ENCODE data around the gene DIP2B.

DNA sequence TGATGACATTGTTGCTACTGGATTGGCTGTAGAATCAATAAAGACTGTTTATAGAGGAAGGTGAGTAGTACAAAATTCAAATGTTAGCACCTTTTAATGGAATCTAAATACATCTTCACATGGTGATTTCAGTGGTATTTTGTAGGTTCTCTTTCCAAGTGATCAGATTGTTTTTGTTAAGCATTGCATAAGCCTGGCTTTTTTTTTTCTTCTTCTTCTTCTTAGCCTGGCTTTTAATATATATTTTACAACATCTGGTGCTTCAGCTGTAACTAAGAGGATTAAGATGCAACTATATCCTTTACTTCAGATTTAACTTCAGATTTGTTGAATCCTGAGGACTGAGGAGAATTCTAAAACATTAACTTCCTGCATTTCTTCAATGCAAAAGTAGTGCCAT, 201.8 kb downstream of the DIP2B start:
- TF ChIP-seq, protein P1, sequence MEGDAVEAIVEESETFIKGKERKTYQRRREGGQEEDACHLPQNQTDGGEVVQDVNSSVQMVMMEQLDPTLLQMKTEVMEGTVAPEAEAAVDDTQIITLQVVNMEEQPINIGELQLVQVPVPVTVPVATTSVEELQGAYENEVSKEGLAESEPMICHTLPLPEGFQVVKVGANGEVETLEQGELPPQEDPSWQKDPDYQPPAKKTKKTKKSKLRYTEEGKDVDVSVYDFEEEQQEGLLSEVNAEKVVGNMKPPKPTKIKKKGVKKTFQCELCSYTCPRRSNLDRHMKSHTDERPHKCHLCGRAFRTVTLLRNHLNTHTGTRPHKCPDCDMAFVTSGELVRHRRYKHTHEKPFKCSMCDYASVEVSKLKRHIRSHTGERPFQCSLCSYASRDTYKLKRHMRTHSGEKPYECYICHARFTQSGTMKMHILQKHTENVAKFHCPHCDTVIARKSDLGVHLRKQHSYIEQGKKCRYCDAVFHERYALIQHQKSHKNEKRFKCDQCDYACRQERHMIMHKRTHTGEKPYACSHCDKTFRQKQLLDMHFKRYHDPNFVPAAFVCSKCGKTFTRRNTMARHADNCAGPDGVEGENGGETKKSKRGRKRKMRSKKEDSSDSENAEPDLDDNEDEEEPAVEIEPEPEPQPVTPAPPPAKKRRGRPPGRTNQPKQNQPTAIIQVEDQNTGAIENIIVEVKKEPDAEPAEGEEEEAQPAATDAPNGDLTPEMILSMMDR (IDR thresholded peaks at IDR 0.05) = no peak
- TF ChIP-seq YY1 (IDR thresholded peaks at IDR 0.05; ENCODE audit: low read depth) (no peak), POLR2AphosphoS5 (IDR thresholded peaks at IDR 0.05; ENCODE audit: low read depth, low read length) (no peak), GABPA (IDR thresholded peaks at IDR 0.05; ENCODE audit: low read depth) (no peak), MEF2A (IDR thresholded peaks at IDR 0.05; ENCODE audit: borderline replicate concordance, low read depth) (no peak), NFIC (IDR thresholded peaks at IDR 0.05; ENCODE audit: borderline replicate concordance) (no peak), TEAD4 (IDR thresholded peaks at IDR 0.05; ENCODE audit: borderline replicate concordance, insufficient read depth) (no peak), RFX5 (IDR thresholded peaks at IDR 0.05; ENCODE audit: low read length) (no peak), RAD21 (IDR thresholded peaks at IDR 0.05; ENCODE audit: low read length) (no peak), RCOR1 (IDR thresholded peaks at IDR 0.05; ENCODE audit: low read length) (no peak), SIN3A (IDR thresholded peaks at IDR 0.05; ENCODE audit: borderline replicate concordance, low read depth, low read length) (no peak), FOXJ3 (CRISPR knock-in tag; IDR thresholded peaks at IDR 0.05) (no peak)
- TF ChIP-seq, protein P2, sequence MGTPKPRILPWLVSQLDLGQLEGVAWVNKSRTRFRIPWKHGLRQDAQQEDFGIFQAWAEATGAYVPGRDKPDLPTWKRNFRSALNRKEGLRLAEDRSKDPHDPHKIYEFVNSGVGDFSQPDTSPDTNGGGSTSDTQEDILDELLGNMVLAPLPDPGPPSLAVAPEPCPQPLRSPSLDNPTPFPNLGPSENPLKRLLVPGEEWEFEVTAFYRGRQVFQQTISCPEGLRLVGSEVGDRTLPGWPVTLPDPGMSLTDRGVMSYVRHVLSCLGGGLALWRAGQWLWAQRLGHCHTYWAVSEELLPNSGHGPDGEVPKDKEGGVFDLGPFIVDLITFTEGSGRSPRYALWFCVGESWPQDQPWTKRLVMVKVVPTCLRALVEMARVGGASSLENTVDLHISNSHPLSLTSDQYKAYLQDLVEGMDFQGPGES (IDR thresholded peaks at IDR 0.05; ENCODE audit: low read depth, low read length) = no peak
- TF ChIP-seq, protein P3, sequence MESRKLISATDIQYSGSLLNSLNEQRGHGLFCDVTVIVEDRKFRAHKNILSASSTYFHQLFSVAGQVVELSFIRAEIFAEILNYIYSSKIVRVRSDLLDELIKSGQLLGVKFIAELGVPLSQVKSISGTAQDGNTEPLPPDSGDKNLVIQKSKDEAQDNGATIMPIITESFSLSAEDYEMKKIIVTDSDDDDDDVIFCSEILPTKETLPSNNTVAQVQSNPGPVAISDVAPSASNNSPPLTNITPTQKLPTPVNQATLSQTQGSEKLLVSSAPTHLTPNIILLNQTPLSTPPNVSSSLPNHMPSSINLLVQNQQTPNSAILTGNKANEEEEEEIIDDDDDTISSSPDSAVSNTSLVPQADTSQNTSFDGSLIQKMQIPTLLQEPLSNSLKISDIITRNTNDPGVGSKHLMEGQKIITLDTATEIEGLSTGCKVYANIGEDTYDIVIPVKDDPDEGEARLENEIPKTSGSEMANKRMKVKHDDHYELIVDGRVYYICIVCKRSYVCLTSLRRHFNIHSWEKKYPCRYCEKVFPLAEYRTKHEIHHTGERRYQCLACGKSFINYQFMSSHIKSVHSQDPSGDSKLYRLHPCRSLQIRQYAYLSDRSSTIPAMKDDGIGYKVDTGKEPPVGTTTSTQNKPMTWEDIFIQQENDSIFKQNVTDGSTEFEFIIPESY (IDR thresholded peaks at IDR 0.05; ENCODE audit: borderline replicate concordance, low read depth) = no peak
